GM12878 (cell line): Measurements from ENCODE around the gene NFE2L2.

ENCODE experiments used
- BHLHE40 ChIP-seq, 2 experiments: fragments of 450-650 bp in 1 of 2; IDR thresholded peaks; 2 replicates each; pipeline ENCODE4 v1.6.1; 2011 to 2017; ENCODE audit warnings: low read depth in 2 of 2, borderline replicate concordance in 1 of 2, improper control_type of control experiment in 1 of 2, low read length in 1 of 2, mild to moderate bottlenecking in 1 of 2
- CEBPB ChIP-seq, 2 experiments: fragments of 150-350 bp in 1 of 2; IDR thresholded peaks; 2 replicates each; pipeline ENCODE4 v1.6.1; 2012 to 2014; ENCODE audit warnings: low read depth in 2 of 2, low read length in 2 of 2, borderline replicate concordance in 1 of 2, inconsistent platforms in 1 of 2
- CREM ChIP-seq: IDR thresholded peaks from 2 replicates; pipeline ENCODE4 v1.6.1; 2014; ENCODE audit warnings: antibody characterized with exemption, low read depth
- CTCF ChIP-seq, 3 experiments: IDR thresholded peaks in 2 of 3; conservative IDR thresholded peaks in 1 of 3; 2 replicates each; pipeline ENCODE4 v1.5.1; 2011; ENCODE audit warnings: low read depth in 3 of 3, low read length in 3 of 3, mild to moderate bottlenecking in 3 of 3, control low read depth in 2 of 3, moderate library complexity in 2 of 3, inconsistent platforms in 1 of 3, mixed read lengths in 1 of 3; ENCODE audit not compliant: control insufficient read depth in 2 of 3, insufficient read depth in 1 of 3; ENCODE audit errors: extremely low read depth in 1 of 3
- EZH2 ChIP-seq: IDR thresholded peaks from 2 replicates; pipeline ENCODE4 v1.6.1; 2012; ENCODE audit warnings: low read depth, mild to moderate bottlenecking, control low read depth, inconsistent platforms, low read length, borderline replicate concordance; ENCODE audit not compliant: control insufficient read depth
- JUND ChIP-seq: IDR thresholded peaks from 2 replicates; pipeline ENCODE4 v1.6.1; 2012; ENCODE audit warnings: low read depth, mild to moderate bottlenecking, low read length, improper control_type of control experiment, moderate library complexity
- MXI1 ChIP-seq: fragments of 150-350 bp; IDR thresholded peaks from 2 replicates; pipeline ENCODE4 v1.6.1; 2011; ENCODE audit warnings: low read depth, mild to moderate bottlenecking, inconsistent platforms, low read length, improper control_type of control experiment
- POLR2A ChIP-seq: IDR thresholded peaks from 2 replicates; pipeline ENCODE4 v1.6.1; 2011; ENCODE audit warnings: low read depth, mild to moderate bottlenecking, low read length
- USF2 ChIP-seq: IDR thresholded peaks from 2 replicates; pipeline ENCODE4 v1.6.1; 2011; ENCODE audit warnings: low read depth, low read length, improper control_type of control experiment, borderline replicate concordance

GRCh38 chr2:177221970-177222369 lies 42.6 kb downstream of the NFE2L2 start:
- no peak for TF ChIP-seq USF2
- TF ChIP-seq CTCF (IDR thresholded peaks at IDR 0.05 in 2 of 3, conservative IDR thresholded peaks at IDR 0.05 in 1 of 3; ENCODE audit: control insufficient read depth in 2 of 3, extremely low read depth in 1 of 3, insufficient read depth in 1 of 3, low read depth in 3 of 3, low read length in 3 of 3), result no peak
- TF ChIP-seq JUND, result no peak
- TF ChIP-seq EZH2, result no peak
- TF ChIP-seq POLR2A, result no peak
- no peak for TF ChIP-seq MXI1
- no peak for TF ChIP-seq CEBPB (IDR thresholded peaks at IDR 0.05; ENCODE audit: borderline replicate concordance in 1 of 2, low read depth in 2 of 2, low read length in 2 of 2)
- TF ChIP-seq BHLHE40 (IDR thresholded peaks at IDR 0.05; ENCODE audit: borderline replicate concordance in 1 of 2, low read depth in 2 of 2, low read length in 1 of 2), result no peak
- no peak for TF ChIP-seq CREM
